ENCODE results near the gene EIF3L.

GRCh38 chr22:37806409-37807333 is 42.5 kb upstream of the EIF3L start:
- TF ChIP-seq CTCF (IDR thresholded peaks at IDR 0.05) (no peak), POLR2A (IDR thresholded peaks at IDR 0.05) (no peak)
